Keratinocyte (primary cell): ENCODE measurements around the gene BTG4.

Source experiments
- CTCF ChIP-seq, 3 experiments: IDR thresholded peaks in 1 of 3; conservative IDR thresholded peaks in 1 of 3; optimal IDR thresholded peaks in 1 of 3; 2 replicates in 2 of 3; 3 replicates in 1 of 3; pipeline versions ENCODE3 to v1.5.1; 2011; ENCODE audit warnings: low read length in 3 of 3, mild to moderate bottlenecking in 3 of 3, moderate library complexity in 2 of 3, control low read depth in 1 of 3, inconsistent platforms in 1 of 3; ENCODE audit not compliant: insufficient read depth in 2 of 3; ENCODE audit errors: extremely low read depth in 1 of 3
- EZH2 ChIP-seq: IDR thresholded peaks from one replicate; pipeline ENCODE4 v1.6.1; 2012; ENCODE audit warnings: inconsistent platforms, mild to moderate bottlenecking, low read length, moderate library complexity

GRCh38 chr11:111540937-111541253 lies 28.7 kb upstream of the BTG4 start:
- TF ChIP-seq CTCF (optimal IDR thresholded peaks at IDR 0.05 in 1 of 3, IDR thresholded peaks at IDR 0.05 in 1 of 3, conservative IDR thresholded peaks at IDR 0.05 in 1 of 3; ENCODE audit: extremely low read depth in 1 of 3, insufficient read depth in 2 of 3, low read length in 3 of 3), result no peak
- peak; percentile 15 for TF ChIP-seq EZH2
